Measurements from ENCODE around the gene TUBA4A. TPM values are rescaled to one million over a fixed set of nuclear protein-coding genes. Genes with fewer than 3 reads are reported as not detected.
"Not testable (repeated sequence)": the region's sequence is repeated elsewhere in the genome, so short reads cannot be mapped to it uniquely, and the experiment has no call there.

Gene TUBA4A
- total RNA-seq, 1 donor from 2014 or later, result 0.63 TPM

GRCh38 chr2:219289195-219289536, 35.4 kb upstream of the TUBA4A start:
- Mint-ChIP-seq H3K27ac (no peak overlapping the region), H3K4me3 (no peak overlapping the region), H3K36me3 (no peaks in the 10 kb centered on the region), H3K27me3 (ENCODE audit: low read depth) (peaks cover 1% of the 10 kb centered on the region), H3K9me3 (no peaks in the 10 kb centered on the region), H3K4me1 (peaks cover 9% of the 10 kb centered on the region)
- no peak for DNase-seq (ENCODE audit: low spot score in 2 of 2, unreplicated experiment in 2 of 2)
- no peak for TF ChIP-seq CTCF (IDR thresholded peaks at IDR 0.05; ENCODE audit: unreplicated experiment)

DNA sequence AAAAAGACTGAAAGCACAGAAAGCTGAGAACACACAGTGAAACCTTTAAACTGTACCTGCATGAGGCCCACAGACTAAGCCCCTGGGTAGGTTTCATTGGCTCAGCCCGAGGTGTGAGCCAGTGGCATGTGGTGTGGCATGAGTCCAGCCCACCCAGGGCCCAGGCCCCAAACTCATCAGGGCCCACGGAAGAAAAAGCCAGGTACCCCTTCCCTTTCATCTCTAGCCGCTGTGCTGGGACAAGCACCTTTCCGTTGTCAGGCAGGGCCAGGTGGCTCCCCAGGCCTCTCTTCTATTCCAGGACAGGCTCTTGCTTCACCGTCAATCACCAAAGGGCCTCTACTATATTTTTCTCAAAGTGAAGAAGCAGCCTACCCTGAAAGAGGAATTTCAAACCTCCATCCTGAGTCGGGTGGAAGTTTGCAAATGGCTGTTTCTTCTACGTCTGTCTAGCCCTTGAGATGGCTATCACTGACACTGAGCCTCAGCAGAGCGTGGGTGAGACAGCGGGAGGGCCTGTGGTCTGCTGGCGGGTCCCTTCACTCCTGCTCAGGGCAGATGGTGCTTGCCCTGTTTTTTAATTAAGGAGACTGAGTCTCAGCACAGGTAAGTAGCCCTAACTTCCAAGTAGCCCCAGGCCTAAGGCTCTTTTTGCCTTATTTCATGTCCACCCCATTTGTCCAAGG, 34.0 kb upstream of the TUBA4A start:
- no peak for DNase-seq (ENCODE audit: low spot score in 2 of 2, unreplicated experiment in 2 of 2)
- Mint-ChIP-seq H3K4me1 (peaks cover 6% of the 10 kb centered on the region), H3K27ac (no peak overlapping the region), H3K27me3 (ENCODE audit: low read depth) (peaks cover 1% of the 10 kb centered on the region), H3K36me3 (peaks cover 10% of the 10 kb centered on the region), H3K9me3 (no peaks in the 10 kb centered on the region), H3K4me3 (no peak overlapping the region)
- TF ChIP-seq CTCF (IDR thresholded peaks at IDR 0.05; ENCODE audit: unreplicated experiment), result no peak

DNA sequence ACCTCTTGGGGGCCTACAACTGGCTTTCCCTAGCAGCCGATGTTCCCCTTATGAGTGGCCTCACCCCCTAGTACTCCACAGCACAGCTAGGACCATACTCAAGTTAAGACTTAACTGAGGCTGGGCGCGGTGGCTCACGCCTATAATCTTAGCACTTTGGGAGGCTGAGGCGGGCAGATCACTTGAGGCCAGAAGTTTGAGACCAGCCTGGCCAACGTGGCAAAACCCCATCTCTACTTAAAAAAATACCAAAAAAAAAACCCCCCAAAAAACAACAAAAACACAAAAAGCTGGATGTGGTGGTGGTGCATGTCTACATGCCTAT, 33.4 kb upstream of the TUBA4A start:
- H3K4me1 Mint-ChIP-seq; H3K27me3 Mint-ChIP-seq (ENCODE audit: low read depth); H3K4me3 Mint-ChIP-seq; DNase-seq (ENCODE audit: low spot score in 2 of 2, unreplicated experiment in 2 of 2); H3K9me3 Mint-ChIP-seq; H3K27ac Mint-ChIP-seq; H3K36me3 Mint-ChIP-seq: not testable (repeated sequence)

GRCh38 chr2:219286436-219287115, 32.9 kb upstream of the TUBA4A start:
- H3K4me1 Mint-ChIP-seq, result peaks cover 6% of the 10 kb centered on the region
- H3K27me3 Mint-ChIP-seq (ENCODE audit: low read depth), result peaks cover 1% of the 10 kb centered on the region
- no peaks in the 10 kb centered on the region for H3K9me3 Mint-ChIP-seq
- DNase-seq (ENCODE audit: low spot score in 2 of 2, unreplicated experiment in 2 of 2), result no peak
- no peak overlapping the region for H3K27ac Mint-ChIP-seq
- H3K4me3 Mint-ChIP-seq, result no peak overlapping the region
- no peak for TF ChIP-seq CTCF (IDR thresholded peaks at IDR 0.05; ENCODE audit: unreplicated experiment)
- H3K36me3 Mint-ChIP-seq, result peaks cover 10% of the 10 kb centered on the region

DNA sequence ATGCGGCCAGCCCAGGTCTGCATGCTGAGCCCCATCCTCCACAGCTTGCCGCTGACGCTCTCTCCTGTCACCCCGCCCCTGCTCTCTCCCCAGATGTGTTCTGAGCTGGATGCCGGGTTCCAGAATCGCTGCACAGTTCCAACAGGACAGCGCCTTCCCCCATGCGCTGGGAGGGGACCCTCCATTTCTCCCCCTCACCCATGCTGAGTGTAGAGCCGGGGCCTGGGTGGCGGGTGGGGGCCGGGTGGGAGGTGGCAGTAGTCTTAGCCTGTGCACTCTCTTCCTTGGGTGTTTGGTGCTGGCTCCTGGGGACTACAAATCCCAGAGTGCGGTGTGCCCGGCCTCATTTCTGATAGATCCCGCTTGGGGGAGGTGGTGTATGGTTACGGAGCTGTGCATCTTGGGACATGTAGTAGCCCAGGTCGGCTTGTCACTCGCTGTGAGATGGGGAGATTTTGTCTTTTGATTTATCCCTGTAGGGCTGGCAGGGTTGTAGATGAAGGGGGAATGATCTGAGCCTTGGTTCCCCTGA, 32.2 kb upstream of the TUBA4A start:
- no peak overlapping the region for H3K27ac Mint-ChIP-seq
- no peak for TF ChIP-seq CTCF (IDR thresholded peaks at IDR 0.05; ENCODE audit: unreplicated experiment)
- peaks cover 10% of the 10 kb centered on the region for H3K36me3 Mint-ChIP-seq
- H3K4me3 Mint-ChIP-seq, result no peak overlapping the region
- peaks cover 6% of the 10 kb centered on the region for H3K4me1 Mint-ChIP-seq
- DNase-seq (ENCODE audit: low spot score in 2 of 2, unreplicated experiment in 2 of 2), result no peak
- peaks cover under 1% of the 10 kb centered on the region for H3K27me3 Mint-ChIP-seq (ENCODE audit: low read depth)
- no peaks in the 10 kb centered on the region for H3K9me3 Mint-ChIP-seq

DNA sequence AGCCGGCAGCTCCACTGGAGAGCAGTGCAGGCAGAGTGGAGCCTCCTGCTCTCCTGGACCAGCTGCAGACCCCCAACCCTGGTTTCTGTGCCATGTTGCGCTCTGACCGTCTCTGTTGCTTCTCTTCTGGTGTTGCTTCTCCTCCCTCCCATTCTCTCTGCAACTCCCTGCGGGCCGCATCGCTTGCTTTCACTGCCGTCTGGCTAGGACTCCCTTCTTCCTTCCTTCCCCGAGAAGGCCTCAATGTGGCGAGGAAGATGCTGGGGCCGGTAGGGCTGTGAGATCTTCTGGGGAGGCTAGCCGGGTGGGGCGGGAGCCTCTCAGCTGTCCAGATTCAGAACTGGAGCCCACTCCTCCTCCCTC, 31.6 kb upstream of the TUBA4A start:
- H3K36me3 Mint-ChIP-seq, result peaks cover 10% of the 10 kb centered on the region
- H3K4me1 Mint-ChIP-seq, result peaks cover 6% of the 10 kb centered on the region
- no peaks in the 10 kb centered on the region for H3K9me3 Mint-ChIP-seq
- H3K27ac Mint-ChIP-seq, result no peak overlapping the region
- H3K27me3 Mint-ChIP-seq (ENCODE audit: low read depth), result no peaks in the 10 kb centered on the region
- no peak for DNase-seq (ENCODE audit: low spot score in 2 of 2, unreplicated experiment in 2 of 2)
- no peak overlapping the region for H3K4me3 Mint-ChIP-seq
- no peak for TF ChIP-seq CTCF (IDR thresholded peaks at IDR 0.05; ENCODE audit: unreplicated experiment)
